Upper lobe of left lung (tissue), 6 donors: ENCODE results near the gene LNX2. TPM values are rescaled to one million over a fixed set of nuclear protein-coding genes. Genes with fewer than 3 reads are reported as not detected.

Source experiments
- ATAC-seq, 2 donors: fragments of 200-7000 bp; cut with Tn5 transposase; one replicate each; pipeline ENCODE4 v1.9.1; 2022; ENCODE audit warnings: mild to moderate bottlenecking in 2 of 2, moderate library complexity in 2 of 2; ENCODE audit not compliant: low FRiP score in 2 of 2
- DNase-seq, 2 donors: peaks; one replicate each; pipeline ENCODE4 v3.0.0-alpha.2; 2019 to 2020
- H3K27ac ChIP-seq, 4 donors: fragments of 200-600 bp; sonication (generic); one replicate each; pipeline ENCODE4 v1.5.1; 2016 to 2019
- H3K27me3 ChIP-seq, 4 donors: fragments of 200-600 bp; sonication (generic); one replicate each; pipeline ENCODE4 v1.5.1; 2017 to 2019
- H3K36me3 ChIP-seq, 4 donors: fragments of 200-600 bp; sonication (generic); one replicate each; pipeline ENCODE4 v1.5.1; 2016 to 2019
- H3K4me1 ChIP-seq, 4 donors: fragments of 200-600 bp; sonication (generic); one replicate each; pipeline ENCODE4 v1.5.1; 2018 to 2019
- H3K4me3 ChIP-seq, 4 donors: fragments of 200-600 bp; sonication (generic); one replicate each; pipeline ENCODE4 v1.5.1; 2017 to 2019; ENCODE audit warnings: mild to moderate bottlenecking in 2 of 4, moderate library complexity in 1 of 4
- H3K9me3 ChIP-seq, 4 donors: fragments of 200-600 bp; sonication (generic); one replicate each; pipeline ENCODE4 v1.5.1; 2018 to 2019
- EP300 ChIP-seq, 4 donors: sonication (generic); formaldehyde crosslinking; IDR thresholded peaks; one replicate each; pipeline ENCODE4 v1.5.1; 2017; ENCODE audit warnings: antibody characterized with exemption in 4 of 4, control low read depth in 2 of 4
- POLR2A ChIP-seq, 4 donors: fragments of 450-650 bp; IDR thresholded peaks; one replicate each; pipeline ENCODE4 v1.5.1; 2016 to 2017; ENCODE audit warnings: antibody characterized with exemption in 4 of 4, mild to moderate bottlenecking in 2 of 4
- POLR2AphosphoS5 ChIP-seq, 2 donors: sonication (generic); formaldehyde crosslinking; IDR thresholded peaks; one replicate each; pipeline ENCODE4 v1.5.1; 2017; ENCODE audit warnings: antibody characterized with exemption in 2 of 2
- WGBS, 2 donors: methylation state at CpG; one replicate each; pipeline ENCODE4 v1.1.5; 2017 to 2018; 5-methylcytosine and 5-hydroxymethylcytosine counted together
- total RNA-seq, 6 donors: library from RNA; depleted of rRNA in 4 of 6; stranded (reverse); fragments of >200 nt in 4 of 6; gene quantifications; one replicate each; pipeline versions ENCODE4 v1.1.0 to v1.2.1, GENCODE V29; 2016 to 2021
- TF ChIP-seq, protein P1 (sequence below), 6 experiments: fragments of 450-650 bp in 4 of 6; fragments of 200-600 bp in 2 of 6; sonication (generic) in 2 of 6; IDR thresholded peaks; one replicate each; pipeline ENCODE4 v1.5.1; 2016 to 2019; ENCODE audit warnings: antibody characterized with exemption in 6 of 6
- donor health status: DM: no; HTN: no; CAD: no; lungs with moderate emphysema.
- donor health status: DM: no; HTN: yes; CAD: no; lungs with severe emphysema.

The LNX2 gene
- total RNA-seq, 6 donors from 2014 or later: 20.4 to 75.3 (median 33.2) TPM

DNA sequence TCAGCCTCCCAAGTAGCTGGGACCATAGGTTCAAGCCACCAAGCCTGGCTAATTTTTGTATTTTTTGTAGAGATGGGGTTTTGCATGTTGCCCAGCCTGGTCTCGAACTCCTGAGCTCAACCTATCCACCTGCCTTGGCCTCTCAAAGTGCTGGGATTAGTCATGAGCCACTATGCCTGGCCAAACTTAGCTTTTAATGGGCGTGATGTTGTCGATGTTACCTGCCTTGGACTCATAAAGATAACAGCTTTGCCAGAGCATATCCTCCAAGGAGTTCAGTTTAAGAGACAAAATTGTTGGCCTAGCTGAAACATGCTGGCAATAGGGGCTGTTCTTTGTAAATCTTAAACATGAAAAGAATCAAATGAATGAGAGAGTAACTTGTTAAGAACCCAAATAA lies 14.5 kb upstream of the LNX2 start:
- no peak overlapping the region for H3K27ac ChIP-seq
- H3K36me3 ChIP-seq: peaks cover 0 to 4% (median 0%) of the 10 kb centered on the region in 4 donors
- WGBS, 2 donors: 93 to 98% methylated on average over 3 of the region's 3 CpGs
- TF ChIP-seq POLR2AphosphoS5 (IDR thresholded peaks at IDR 0.05): no peak
- TF ChIP-seq, protein P1, sequence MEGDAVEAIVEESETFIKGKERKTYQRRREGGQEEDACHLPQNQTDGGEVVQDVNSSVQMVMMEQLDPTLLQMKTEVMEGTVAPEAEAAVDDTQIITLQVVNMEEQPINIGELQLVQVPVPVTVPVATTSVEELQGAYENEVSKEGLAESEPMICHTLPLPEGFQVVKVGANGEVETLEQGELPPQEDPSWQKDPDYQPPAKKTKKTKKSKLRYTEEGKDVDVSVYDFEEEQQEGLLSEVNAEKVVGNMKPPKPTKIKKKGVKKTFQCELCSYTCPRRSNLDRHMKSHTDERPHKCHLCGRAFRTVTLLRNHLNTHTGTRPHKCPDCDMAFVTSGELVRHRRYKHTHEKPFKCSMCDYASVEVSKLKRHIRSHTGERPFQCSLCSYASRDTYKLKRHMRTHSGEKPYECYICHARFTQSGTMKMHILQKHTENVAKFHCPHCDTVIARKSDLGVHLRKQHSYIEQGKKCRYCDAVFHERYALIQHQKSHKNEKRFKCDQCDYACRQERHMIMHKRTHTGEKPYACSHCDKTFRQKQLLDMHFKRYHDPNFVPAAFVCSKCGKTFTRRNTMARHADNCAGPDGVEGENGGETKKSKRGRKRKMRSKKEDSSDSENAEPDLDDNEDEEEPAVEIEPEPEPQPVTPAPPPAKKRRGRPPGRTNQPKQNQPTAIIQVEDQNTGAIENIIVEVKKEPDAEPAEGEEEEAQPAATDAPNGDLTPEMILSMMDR (IDR thresholded peaks at IDR 0.05): no peak
- TF ChIP-seq EP300 (IDR thresholded peaks at IDR 0.05): no peak
- no peak for TF ChIP-seq POLR2A (IDR thresholded peaks at IDR 0.05)
- H3K27me3 ChIP-seq: no peaks in the 10 kb centered on the region
- no peak overlapping the region for H3K4me3 ChIP-seq
- peaks cover 13 to 27% (median 19%) of the 10 kb centered on the region in 4 donors for H3K4me1 ChIP-seq
- DNase-seq: no peak
- no peak for ATAC-seq
- H3K9me3 ChIP-seq: no peaks in the 10 kb centered on the region

DNA sequence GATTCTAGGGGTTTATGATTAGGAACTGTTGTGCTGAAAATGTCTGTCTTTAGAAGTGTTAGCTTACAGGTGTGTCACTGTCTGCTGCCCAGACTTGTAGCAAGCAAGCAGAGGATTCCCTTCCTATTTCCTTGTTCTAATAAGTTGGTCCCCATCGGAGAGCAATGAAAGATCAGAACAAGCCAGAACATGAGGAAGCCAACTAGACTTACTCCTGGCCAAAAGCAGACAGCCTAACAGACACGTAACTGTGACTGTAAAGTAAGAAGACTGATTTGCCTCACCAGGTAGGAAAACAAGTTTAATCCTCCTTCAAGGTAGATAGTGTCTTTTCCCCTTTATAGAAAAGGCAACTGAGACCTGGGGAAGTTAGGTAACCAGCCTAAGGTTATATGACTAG lies 13.9 kb upstream of the LNX2 start:
- no peak overlapping the region for H3K4me3 ChIP-seq
- no peak for ATAC-seq
- H3K27ac ChIP-seq: no peak overlapping the region
- no peaks in the 10 kb centered on the region for H3K27me3 ChIP-seq
- peaks cover 7 to 21% (median 16%) of the 10 kb centered on the region in 4 donors for H3K4me1 ChIP-seq
- peaks cover 0 to 4% (median 0%) of the 10 kb centered on the region in 4 donors for H3K36me3 ChIP-seq
- no peak for DNase-seq
- whole genome bisulfite sequencing, 2 donors: 93 to 96% methylated on average over 2 of the region's 2 CpGs
- TF ChIP-seq, protein P1 (IDR thresholded peaks at IDR 0.05): no peak
- TF ChIP-seq EP300 (IDR thresholded peaks at IDR 0.05) (no peak), POLR2A (IDR thresholded peaks at IDR 0.05) (no peak), POLR2AphosphoS5 (IDR thresholded peaks at IDR 0.05) (no peak)
- no peaks in the 10 kb centered on the region for H3K9me3 ChIP-seq

DNA sequence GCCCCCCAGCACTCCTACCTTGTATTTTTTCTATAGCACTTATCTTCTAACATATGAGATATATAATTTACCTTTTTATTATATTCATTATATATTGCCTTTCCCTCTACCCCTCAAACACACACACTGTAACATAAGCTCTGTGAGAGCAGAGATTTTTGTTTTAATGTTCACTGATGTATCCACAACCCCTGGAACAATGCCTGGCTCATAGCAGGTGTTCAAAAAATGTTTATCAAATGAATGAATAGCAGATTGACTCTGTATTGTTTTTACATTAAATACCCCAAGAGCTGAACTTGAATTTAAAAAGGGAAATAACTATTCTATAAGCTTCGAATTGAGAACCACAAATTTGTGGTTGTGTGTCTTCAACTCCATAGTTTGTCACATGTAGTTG lies 12.3 kb upstream of the LNX2 start:
- H3K9me3 ChIP-seq: no peaks in the 10 kb centered on the region

DNA sequence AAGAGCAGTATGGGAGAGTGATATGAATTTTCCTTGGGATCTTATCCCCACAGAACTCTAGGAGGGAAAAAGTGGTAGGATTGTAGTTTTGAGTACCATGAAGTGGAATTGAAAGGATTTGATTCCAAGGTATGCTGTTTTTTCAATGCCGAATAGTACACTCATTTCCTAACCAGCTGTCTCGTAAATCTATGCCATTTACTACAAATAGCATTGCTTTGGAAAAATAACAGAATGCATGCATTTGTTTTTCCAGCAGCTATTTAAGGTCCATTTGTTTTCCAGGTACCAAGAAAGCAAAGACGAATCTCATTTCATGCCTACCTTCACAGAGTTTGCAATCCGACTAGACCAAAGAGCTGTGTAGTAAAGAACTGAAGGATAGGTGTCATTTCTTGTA lies 11.9 kb upstream of the LNX2 start:
- ATAC-seq: no peak

More for the DNA sequence above, 12.3 kb upstream of the LNX2 start:
- Histone ChIP-seq H3K27me3 (no peaks in the 10 kb centered on the region), H3K27ac (no peak overlapping the region), H3K36me3 (peaks cover 0 to 4% (median 0%) of the 10 kb centered on the region in 4 donors), H3K4me1 (peaks cover 0 to 13% (median 8%) of the 10 kb centered on the region in 4 donors), H3K4me3 (no peak overlapping the region)
- 75 to 86% methylated on average over 1 of the region's 1 CpG for WGBS, 2 donors
- no peak for ATAC-seq
- no peak for TF ChIP-seq POLR2AphosphoS5 (IDR thresholded peaks at IDR 0.05)
- TF ChIP-seq, protein P1 (IDR thresholded peaks at IDR 0.05): no peak
- TF ChIP-seq POLR2A (IDR thresholded peaks at IDR 0.05): no peak
- no peak for TF ChIP-seq EP300 (IDR thresholded peaks at IDR 0.05)
- DNase-seq: no peak

DNA sequence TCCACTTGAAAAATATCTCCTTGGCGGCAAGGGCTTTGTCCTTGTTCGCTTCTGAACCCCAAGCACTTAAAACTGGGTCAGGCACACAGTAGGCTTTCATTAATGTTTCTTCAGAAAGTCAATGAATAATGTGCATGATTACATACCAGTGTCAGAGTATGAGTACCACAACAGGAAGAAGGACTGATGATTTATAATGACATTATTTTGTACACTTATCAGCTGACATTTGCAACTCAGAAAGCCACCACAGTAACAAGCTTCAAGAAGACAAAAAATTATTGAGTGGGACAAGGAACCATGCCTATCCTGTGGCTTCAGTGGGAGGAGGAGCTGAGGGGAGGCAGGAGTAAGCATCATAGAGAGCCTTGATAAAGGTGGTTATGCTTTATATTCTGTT lies 11.3 kb upstream of the LNX2 start:
- TF ChIP-seq, protein P1 (IDR thresholded peaks at IDR 0.05): no peak
- no peak for TF ChIP-seq POLR2AphosphoS5 (IDR thresholded peaks at IDR 0.05)
- no peak for TF ChIP-seq POLR2A (IDR thresholded peaks at IDR 0.05)
- no peak for TF ChIP-seq EP300 (IDR thresholded peaks at IDR 0.05)
- Histone ChIP-seq H3K4me1 (peaks cover 0 to 8% (median 3%) of the 10 kb centered on the region in 4 donors), H3K27me3 (no peaks in the 10 kb centered on the region), H3K27ac (no peak overlapping the region), H3K36me3 (peaks cover 0 to 4% (median 0%) of the 10 kb centered on the region in 4 donors), H3K9me3 (no peaks in the 10 kb centered on the region), H3K4me3 (no peak overlapping the region)
- WGBS, 2 donors: 82 to 97% methylated on average over 2 of the region's 2 CpGs
- DNase-seq (no peak), ATAC-seq (no peak)

More for the DNA sequence above, 11.9 kb upstream of the LNX2 start:
- H3K9me3 ChIP-seq: no peaks in the 10 kb centered on the region
- no peak overlapping the region for H3K4me3 ChIP-seq
- no peak for TF ChIP-seq POLR2A (IDR thresholded peaks at IDR 0.05)
- TF ChIP-seq POLR2AphosphoS5 (IDR thresholded peaks at IDR 0.05): no peak
- no peaks in the 10 kb centered on the region for H3K27me3 ChIP-seq
- 95 to 96% methylated on average over 4 of the region's 4 CpGs for WGBS, 2 donors
- no peak overlapping the region for H3K27ac ChIP-seq
- DNase-seq: no peak
- peaks cover 0 to 4% (median 0%) of the 10 kb centered on the region in 4 donors for H3K36me3 ChIP-seq
- peaks cover 0 to 12% (median 7%) of the 10 kb centered on the region in 4 donors for H3K4me1 ChIP-seq
